Measurements from ENCODE around the gene DEFB127.
"Not testable (repeated sequence)": the region's sequence is repeated elsewhere in the genome, so short reads cannot be mapped to it uniquely, and the experiment has no call there.

Gene DEFB127

DNA sequence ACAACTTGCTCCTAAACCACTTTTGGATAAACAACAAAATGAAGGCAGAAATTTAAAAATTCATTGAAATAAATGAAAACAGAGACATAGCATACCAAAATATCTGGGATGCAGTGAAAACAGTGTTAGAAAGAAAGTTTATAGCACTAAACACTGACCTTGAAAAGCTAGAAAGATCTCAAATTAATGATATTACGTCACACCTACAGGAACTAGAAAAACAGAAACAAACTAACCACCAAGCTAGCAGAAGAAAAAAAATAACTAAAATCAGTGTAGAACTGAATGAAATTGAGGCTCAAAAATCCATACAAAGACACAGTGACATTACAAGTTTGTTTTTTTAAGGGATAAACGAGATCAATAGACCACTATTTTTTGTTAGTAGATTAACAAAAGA is 27.0 kb downstream of the DEFB127 start:
- H3K4me1 ChIP-seq, result no peaks in the 10 kb centered on the region
- TF ChIP-seq Cebpa-rat (IDR thresholded peaks at IDR 0.05), result no peak
- H3K36me3 ChIP-seq, result no peaks in the 10 kb centered on the region
- no peak overlapping the region for H3K27ac ChIP-seq
- H3K9ac ChIP-seq, result no peak overlapping the region
- no peaks in the 10 kb centered on the region for H3K27me3 ChIP-seq
- no peak overlapping the region for H3K4me2 ChIP-seq
- H3K4me3 ChIP-seq, result no peak overlapping the region
- H4K20me1 ChIP-seq, result no peaks in the 10 kb centered on the region
- peaks cover 13% of the 10 kb centered on the region; the same call in 1 of the 2 replicates for H3K9me3 ChIP-seq

DNA sequence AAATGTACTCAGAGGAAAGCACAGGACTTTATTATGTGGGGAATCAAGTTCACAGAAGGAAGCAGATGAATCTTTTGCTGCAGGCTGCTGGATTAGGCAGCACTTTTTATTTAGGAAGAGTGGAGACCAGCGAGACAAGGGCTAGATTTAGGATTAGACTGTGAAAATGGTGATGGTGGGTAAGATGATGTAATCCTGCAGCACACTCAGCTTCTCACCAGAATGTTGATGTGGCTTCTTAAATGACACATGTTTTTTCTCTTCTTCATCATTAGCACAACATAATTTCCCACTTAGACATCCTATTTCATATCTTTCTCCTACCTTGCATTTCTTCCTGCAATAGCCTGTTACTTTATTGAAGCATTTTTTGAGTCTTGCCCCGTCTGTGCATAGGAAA is 30.5 kb downstream of the DEFB127 start:
- no peak for TF ChIP-seq Cebpa-rat (IDR thresholded peaks at IDR 0.05)
- Histone ChIP-seq H3K4me3 (no peak overlapping the region), H3K4me2 (no peak overlapping the region), H3K4me1 (no peaks in the 10 kb centered on the region), H3K9ac (no peak overlapping the region), H3K36me3 (no peaks in the 10 kb centered on the region), H3K27ac (no peak overlapping the region), H3K27me3 (no peaks in the 10 kb centered on the region), H4K20me1 (no peaks in the 10 kb centered on the region), H3K9me3 (peaks cover 31% of the 10 kb centered on the region)

DNA sequence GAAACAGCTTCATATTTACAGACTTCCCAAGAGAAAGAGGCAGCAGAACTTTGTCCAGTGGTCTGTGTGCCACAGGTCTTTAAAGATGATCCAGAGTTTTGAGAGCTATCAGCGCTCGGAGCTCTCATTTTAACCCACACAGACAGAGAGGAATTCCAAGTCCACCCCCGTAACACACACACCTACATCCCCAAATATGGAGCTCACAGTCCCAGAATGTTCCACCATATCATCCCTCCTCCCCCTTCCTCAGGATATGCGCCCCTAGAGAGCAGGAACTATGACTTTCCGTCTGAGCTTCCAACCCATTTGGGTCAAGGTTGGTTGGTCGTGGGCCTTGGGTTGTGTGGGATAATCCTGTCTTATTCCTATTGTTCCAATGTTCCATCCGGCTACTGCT is 32.4 kb downstream of the DEFB127 start, which contains the start of gene DEFB128:
TSS of gene DEFB128 (minus strand) at position 101 of the 400 bp plus-strand sequence. CDS start at position 13, 88 bp downstream.
- H3K27me3 ChIP-seq, result no peaks in the 10 kb centered on the region
- no peak within 1 kb of the TSS for H3K9ac ChIP-seq
- H4K20me1 ChIP-seq, result no peaks in the 10 kb centered on the region
- H3K4me2 ChIP-seq, result no peak within 1 kb of the TSS
- H3K27ac ChIP-seq, result no peak within 1 kb of the TSS
- TF ChIP-seq Cebpa-rat (IDR thresholded peaks at IDR 0.05), result no peak
- peaks cover 24% of the 10 kb centered on the region for H3K9me3 ChIP-seq
- no peaks in the 10 kb centered on the region for H3K36me3 ChIP-seq
- no peak within 1 kb of the TSS for H3K4me3 ChIP-seq
- no peaks in the 10 kb centered on the region for H3K4me1 ChIP-seq

DNA sequence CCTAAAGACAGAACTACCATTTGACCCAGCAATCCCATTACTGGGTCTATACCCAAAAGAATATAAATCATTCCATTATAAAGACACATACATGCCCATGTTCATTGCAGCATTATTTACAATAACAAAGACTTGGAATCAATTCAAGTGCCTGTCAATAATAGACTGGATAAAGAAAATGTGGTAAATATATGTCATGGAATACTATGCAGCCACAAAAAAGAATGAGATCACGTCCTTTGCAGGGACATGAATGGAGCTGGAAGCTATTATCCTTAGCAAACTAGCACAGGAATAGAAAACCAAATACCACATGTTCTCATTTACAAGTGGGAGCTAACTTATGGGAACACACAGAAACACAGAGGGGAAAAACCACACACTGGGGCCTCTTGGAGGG is 41.0 kb downstream of the DEFB127 start:
- Histone ChIP-seq H3K36me3 (no peaks in the 10 kb centered on the region), H3K9me3 (no peaks in the 10 kb centered on the region), H3K27me3 (no peaks in the 10 kb centered on the region), H3K4me2 (no peak overlapping the region), H3K4me3 (no peak overlapping the region), H3K27ac (no peak overlapping the region), H3K9ac (no peak overlapping the region), H3K4me1 (peaks cover 7% of the 10 kb centered on the region), H4K20me1 (no peaks in the 10 kb centered on the region)
- TF ChIP-seq Cebpa-rat (IDR thresholded peaks at IDR 0.05), result no peak

DNA sequence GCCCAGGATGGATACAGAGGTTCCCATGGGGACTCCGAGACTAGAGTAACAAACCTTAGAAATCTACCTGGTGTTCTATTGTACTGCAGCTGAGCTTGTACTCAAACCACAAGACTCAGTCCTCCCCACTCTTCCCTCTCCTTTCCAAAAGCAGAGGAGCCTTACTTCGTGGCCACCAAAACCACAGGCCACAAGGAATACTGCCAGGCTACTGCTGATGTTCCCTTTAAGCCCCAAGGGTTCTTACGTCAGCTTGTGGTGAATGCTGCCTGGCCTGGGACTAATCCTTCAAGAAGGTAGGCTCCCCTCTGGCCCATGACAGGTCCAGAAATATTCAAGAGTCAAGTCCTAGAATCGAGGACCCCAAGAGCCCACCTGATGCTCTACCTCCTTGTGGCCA is 42.7 kb downstream of the DEFB127 start:
- Histone ChIP-seq H3K36me3 (no peaks in the 10 kb centered on the region), H3K4me2 (0 out of 2 replicates have a peak overlapping the region, but pooled peaks have one; percentile 9), H3K27ac (no peak overlapping the region), H3K9ac (no peak overlapping the region), H3K27me3 (no peaks in the 10 kb centered on the region), H3K4me1 (peaks cover 7% of the 10 kb centered on the region), H4K20me1 (no peaks in the 10 kb centered on the region), H3K9me3 (no peaks in the 10 kb centered on the region), H3K4me3 (no peak overlapping the region)
- TF ChIP-seq Cebpa-rat (IDR thresholded peaks at IDR 0.05), result no peak

DNA sequence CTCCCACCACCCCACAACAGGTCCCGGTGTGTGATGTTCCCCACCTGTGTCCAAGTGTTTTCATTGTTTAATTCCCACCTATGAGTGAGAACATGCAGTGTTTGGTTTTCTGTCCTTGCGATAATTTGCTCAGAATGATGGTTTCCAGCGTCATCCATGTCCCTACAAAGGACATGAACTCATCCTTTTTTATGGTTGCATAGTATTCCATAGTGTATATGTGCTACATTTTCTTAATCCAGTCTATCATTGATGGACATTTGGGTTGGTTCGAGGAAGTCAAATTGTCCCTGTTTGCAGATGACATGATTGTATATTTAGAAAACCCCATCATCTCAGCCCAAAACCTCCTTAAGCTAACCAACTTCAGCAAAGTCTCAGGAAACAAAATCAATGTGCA is 46.4 kb downstream of the DEFB127 start:
- not testable (repeated sequence) for H3K4me2 ChIP-seq, H3K27ac ChIP-seq, H3K9ac ChIP-seq, H4K20me1 ChIP-seq, H3K4me1 ChIP-seq, H3K36me3 ChIP-seq, H3K27me3 ChIP-seq, H3K4me3 ChIP-seq, H3K9me3 ChIP-seq

All from BLaER1 (cell line).